ENCODE data around the gene ATP6AP1. TPM values are rescaled to one million over a fixed set of nuclear protein-coding genes. Genes with fewer than 3 reads are reported as not detected.

Gene ATP6AP1
- total RNA-seq, 1 experiment from 2014 or later, result 181 TPM

DNA sequence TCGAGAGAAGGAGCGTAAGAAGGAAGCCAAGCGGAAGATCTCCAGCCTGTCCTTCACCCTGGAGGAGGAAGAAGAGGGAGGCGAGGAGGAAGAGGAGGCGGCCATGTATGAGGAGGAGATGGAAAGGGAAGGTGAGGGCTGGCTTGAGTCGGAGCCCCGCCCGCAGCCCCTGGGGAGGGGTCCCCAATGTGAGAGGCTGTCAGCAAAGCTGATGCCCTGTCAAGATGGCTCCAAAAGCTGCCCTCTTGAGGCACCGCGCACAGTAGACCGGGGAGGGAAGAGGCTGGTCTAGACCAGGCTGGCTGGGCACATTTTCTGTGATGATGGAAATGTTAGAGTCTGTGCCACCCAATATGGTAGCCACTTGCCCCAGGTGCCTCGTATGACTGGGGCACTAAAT, 18.0 kb downstream of the ATP6AP1 start:
- DNase-seq (ENCODE audit: low spot score), result no peak

DNA sequence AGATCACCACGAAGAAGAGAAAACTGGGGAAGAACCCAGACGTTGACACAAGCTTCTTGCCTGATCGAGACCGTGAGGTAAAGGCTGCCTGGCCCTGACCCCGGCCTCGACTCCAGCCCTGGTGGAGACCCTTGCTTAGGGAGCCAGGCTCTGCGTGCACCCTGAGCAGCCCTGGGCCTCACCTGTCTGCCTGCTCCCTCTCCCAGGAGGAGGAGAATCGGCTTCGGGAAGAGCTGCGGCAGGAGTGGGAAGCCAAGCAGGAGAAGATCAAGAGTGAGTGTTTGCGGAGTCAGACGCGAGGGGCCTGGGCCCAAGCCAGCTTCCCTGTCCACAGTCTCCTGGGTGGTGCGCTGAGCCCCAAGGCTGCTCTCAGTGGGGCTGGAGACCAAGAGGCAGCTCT, 20.0 kb downstream of the ATP6AP1 start:
- no peak for DNase-seq (ENCODE audit: low spot score)

DNA sequence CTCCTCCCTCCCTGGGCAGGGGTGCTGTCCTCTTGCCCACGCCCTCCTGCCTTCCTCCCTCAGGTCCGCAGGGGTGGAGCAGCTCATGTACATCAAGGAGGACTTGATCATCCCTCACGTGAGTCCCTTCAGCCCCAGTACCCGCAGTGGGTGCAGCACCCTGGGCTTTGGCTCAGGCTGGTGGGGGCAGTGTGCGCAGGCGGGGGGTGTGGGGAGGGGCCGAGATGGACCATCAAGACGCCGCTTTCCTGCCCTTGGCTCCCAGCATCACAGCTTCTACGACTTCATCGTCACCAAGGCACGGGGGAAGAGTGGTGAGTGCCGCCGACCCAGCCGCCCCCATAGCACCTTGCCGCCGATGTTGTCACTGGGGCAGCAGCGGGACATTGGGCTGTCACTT, 21.1 kb downstream of the ATP6AP1 start:
- no peak for DNase-seq (ENCODE audit: low spot score)

DNA sequence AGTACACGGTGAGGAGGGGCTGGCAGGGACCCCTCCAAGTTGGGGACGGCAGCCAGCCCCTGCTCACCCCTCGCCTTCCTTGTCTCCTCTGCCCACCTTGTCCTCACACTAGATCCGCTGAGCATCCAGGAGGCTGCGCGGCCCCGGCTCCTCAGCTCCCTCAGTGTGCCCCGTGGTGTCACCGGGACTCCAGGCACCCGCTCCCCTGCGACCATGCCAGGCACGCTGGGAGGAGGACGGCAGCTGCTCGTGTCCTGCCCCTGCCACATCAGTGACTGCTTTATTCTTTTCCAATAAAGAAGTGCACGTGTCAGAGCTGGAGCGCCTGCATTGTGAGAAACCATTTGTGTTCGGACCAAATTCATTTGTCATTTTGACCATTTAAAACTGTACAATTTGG, 21.8 kb downstream of the ATP6AP1 start:
- no peak for DNase-seq (ENCODE audit: low spot score)

DNA sequence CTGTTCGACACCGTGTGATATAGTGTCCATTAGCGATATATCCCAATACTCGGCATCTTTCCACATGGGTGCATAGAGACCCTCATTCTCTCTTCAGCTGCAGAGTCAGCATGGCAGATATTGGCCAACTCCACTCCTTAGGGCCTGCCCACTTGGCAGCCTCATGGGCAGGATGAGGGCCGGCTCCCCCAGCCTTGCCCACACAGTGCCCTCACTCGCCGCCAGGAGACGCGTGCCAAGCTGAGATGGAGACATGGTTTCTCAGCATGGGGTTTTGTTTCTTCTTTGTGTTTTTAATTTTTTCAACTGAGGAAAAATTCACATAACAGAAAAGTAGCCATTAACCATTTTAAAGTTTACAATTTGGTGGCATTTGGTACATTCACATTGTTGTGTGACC, 24.3 kb downstream of the ATP6AP1 start:
- no peak for DNase-seq (ENCODE audit: low spot score)

DNA sequence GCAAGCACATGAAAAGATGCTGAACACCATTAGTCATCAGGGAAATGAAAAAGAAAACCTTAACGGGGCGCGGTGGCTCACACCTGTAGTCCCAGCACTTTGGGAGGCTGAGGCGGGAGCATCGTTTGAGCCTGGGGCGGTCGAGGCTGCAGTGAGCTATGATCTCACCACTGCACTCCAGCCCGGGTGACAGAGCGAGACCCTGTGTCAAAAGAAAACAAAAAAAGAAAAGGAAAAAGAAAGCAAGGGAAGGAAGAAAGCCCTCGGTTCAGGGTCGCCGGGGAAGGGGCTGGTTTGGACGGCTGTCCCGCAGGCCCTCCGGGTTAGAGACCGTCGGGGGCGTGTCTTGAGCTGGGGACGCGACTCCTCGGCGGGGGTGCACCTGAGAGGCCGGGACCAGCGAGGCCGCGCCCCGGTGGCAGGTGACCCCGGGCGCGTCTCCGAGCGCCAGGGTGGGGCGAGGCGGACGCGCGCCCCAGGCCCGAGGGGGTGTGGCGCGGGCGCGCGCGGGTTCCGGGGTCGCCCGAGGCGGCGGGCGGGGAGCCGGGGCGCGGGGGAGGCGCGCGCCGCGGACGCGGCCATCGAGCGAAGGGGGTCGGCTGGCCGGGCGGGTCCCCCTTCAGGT, 29.1 kb downstream of the ATP6AP1 start:
- DNase-seq (ENCODE audit: low spot score), result peak; percentile 67

DNA sequence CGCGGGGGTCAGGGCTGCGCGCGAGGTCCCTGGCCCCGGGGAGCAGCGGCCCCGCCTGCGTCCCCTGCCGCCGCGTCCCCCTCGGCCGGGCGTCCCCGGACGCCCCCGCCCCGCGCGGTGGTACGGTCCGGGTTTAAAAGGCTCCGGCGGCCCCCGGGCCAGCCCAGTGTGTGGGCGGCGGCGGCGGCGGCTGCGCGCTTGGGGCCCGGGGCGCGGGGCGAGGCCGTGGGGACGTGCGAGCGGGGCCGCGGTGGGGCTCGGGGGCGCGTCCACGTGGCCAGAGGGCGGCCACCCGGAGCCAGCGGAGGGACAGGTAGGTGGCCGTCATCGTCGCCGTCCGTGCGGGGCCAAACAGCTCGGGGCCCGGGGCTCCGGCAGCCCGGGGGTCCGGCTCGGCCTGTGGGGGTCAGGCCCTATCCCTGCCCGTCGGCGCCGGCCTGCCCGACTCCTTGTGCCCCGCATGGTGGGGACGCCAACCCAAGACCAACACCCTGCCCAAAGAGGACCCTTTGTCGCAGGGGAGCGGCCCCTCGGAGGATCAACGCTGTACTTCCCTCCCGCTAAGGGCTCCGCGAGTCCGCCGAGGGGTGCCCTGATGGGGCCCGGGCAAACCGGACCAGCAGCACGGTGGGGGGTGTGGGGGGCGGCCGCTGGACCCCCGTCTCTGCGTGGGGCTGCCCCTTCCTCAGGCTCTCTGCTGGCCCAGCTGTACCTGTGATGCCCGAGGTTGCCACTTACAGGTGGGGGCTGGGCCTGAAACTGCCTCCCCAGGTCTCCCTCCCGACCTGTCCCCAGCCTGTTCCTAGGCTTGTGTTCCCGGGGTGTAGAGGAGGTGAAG, 29.9 kb downstream of the ATP6AP1 start, which contains the start of gene PLXNA3:
PLXNA3 (plus strand) TSS at position 166 of the 838 bp plus-strand sequence. CDS start 1,903 bp downstream, outside the sequence.
- peak; percentile 36 for DNase-seq (ENCODE audit: low spot score)

DNA sequence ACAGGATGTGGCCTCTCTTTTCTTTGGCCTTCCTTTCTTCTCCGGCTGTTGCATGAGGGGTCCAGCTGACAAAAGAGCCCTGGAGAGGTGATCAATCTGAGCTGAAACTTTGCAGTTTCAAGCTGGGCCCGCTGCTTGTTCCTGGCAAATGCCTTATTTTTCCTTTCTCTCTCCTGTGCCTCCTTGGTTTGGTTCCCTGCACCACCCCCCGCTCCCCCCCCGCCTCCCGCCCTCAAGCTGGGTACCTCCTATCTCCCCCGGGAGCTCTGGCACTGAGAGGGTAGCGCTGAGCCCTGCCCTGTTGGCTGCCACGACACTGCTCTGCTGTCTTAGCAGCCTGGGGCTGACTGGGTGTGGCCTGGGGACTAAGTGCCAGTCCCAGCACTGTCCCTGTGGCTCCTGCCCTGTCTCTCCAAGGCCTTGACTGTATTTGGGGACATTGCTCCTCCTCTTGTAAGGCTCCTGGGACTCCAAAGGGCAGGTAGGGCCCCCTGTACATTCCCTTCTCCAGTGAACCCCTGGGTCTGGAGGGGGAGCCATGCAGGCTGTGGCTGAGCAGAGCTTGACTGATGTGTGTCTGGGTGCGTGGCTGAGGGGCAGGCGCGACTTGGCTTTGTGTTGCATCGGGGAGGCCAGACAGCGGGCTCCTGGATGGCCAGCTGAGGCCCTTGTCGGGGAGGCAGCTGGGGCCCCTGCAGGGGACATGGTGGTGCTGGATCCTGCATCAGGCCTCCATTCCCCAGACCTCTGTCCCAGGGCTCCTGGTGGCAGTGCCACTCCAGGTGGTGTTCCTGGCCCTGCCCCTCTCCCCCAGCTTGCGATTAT, 30.7 kb downstream of the ATP6AP1 start:
- DNase-seq (ENCODE audit: low spot score), result peak; percentile 45

DNA sequence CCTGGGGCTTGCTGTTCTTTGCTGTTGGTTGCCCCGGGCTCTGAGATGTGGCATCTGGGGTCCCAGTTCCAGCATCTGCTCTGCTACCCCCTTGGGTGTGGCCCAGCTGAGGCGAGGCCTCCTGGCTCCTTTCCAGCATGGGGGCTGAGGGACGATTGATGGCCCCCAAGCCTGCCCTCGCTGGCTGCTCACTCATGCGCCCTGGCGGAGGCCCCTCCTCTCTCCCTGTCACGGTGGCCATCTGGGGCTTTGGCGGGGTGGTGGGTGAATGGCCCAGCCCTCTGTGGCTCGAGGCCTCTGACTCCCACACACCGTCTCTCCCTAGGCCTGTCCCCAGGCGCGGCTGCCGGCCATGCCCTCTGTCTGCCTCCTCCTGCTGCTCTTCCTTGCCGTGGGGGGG, 31.4 kb downstream of the ATP6AP1 start:
- DNase-seq (ENCODE audit: low spot score), result no peak

DNA sequence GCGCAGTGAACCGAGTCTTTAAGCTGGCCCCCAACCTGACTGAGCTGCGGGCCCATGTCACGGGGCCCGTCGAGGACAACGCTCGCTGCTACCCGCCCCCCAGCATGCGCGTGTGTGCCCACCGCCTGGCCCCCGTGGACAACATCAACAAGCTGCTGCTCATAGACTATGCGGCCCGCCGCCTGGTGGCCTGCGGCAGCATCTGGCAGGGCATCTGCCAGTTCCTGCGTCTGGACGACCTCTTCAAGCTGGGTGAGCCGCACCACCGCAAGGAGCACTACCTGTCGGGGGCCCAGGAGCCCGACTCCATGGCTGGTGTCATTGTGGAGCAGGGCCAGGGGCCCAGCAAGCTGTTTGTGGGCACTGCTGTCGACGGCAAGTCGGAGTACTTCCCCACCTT, 31.8 kb downstream of the ATP6AP1 start:
- DNase-seq (ENCODE audit: low spot score), result no peak

DNA sequence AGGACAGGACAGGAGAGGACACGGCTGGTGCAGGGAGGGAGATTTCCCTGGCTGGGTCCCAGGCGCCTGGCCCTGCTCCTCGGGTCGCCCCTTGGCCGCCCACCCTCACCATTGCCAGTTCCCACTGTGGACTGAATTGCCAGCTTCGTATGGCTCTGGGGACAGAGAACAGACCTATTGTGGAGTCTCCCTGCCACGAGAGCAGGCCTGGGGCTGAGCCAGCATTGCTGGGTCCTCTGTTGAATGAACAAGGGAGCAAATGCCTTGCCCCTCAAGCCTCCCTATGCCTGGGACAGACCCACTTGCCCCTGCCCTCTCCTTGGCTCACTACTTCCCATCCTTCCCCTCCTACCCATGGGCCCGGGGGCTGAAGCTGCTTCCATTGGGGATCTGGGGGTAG, 33.9 kb downstream of the ATP6AP1 start:
- no peak for DNase-seq (ENCODE audit: low spot score)

DNA sequence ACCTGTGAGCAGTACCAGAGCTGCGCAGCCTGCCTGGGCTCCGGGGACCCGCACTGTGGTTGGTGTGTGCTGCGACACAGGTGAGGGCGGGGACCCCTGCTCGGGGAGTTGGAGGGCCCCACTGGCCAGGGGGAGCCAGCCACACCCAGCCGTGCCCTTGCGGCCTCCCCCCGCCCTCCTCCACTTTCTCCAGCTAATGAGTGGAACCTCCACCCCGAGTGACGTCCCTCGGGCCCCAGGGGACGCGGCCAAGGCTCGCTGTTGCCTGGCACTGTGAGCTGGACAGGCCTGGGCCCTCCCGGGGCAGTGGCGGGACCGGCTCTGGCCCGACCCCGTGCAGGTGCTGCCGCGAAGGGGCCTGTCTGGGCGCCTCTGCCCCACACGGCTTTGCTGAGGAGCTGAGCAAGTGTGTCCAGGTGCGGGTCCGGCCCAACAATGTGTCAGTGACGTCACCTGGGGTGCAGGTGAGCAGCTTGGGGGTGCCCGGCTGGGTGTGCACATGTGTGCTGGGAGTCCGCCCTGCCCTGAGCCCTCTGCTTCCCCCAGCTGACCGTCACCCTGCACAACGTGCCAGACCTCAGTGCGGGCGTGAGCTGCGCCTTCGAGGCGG, 35.2 kb downstream of the ATP6AP1 start:
- no peak for DNase-seq (ENCODE audit: low spot score)

DNA sequence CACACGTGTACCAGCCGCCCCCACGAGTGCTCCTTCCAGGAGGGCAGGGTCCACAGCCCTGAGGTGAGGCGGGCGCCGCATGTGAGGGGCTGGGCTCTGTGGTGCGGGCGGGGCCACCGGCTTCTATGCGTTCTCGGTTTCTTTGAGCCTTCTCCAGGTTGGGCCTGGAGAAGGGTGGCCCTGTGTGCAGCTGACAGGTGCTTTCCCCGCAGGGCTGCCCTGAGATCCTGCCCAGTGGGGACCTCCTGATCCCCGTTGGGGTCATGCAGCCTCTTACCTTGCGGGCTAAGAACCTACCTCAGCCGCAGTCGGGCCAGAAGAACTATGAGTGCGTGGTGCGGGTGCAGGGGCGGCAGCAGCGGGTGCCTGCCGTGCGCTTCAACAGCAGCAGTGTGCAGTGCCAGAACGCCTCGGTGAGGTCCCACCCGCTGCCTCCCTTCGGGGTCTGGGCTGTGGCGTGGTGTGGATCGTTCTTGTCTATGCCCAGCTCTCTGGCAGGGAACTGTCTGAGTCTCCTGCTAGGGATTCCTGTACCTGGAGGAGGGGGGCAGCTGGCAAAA, 36.4 kb downstream of the ATP6AP1 start:
- DNase-seq (ENCODE audit: low spot score), result no peak

DNA sequence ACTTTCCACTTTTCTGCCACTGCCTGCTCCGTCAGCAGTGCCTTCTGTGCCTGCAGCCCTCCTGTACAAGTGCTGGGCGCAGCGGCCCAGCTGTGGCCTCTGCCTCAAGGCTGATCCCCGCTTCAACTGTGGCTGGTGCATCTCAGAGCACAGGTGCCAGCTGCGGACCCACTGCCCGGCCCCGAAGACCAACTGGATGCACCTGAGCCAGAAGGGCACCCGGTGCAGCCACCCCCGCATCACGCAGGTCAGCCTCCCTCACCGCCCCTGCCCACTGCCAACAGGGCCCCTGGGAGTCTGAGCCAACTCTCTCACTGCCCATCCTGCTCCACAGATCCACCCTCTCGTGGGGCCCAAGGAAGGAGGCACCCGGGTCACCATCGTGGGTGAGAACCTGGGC, 37.1 kb downstream of the ATP6AP1 start:
- no peak for DNase-seq (ENCODE audit: low spot score)

DNA sequence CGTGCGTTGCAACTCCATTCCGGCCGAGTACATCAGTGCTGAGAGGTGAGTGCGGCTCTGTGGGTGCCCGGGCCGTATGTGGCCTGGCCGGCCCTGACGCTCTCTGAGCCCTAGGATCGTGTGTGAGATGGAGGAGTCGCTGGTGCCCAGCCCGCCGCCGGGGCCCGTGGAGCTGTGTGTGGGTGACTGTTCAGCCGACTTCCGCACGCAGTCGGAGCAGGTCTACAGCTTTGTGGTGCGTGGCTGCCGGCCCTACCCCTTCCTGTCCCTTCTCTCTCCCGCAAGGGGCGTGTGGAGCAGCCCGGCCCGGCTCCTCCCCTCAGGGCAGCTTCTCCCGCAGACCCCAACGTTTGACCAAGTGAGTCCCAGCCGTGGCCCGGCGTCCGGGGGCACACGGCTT, 37.6 kb downstream of the ATP6AP1 start:
- DNase-seq (ENCODE audit: low spot score), result no peak

DNA sequence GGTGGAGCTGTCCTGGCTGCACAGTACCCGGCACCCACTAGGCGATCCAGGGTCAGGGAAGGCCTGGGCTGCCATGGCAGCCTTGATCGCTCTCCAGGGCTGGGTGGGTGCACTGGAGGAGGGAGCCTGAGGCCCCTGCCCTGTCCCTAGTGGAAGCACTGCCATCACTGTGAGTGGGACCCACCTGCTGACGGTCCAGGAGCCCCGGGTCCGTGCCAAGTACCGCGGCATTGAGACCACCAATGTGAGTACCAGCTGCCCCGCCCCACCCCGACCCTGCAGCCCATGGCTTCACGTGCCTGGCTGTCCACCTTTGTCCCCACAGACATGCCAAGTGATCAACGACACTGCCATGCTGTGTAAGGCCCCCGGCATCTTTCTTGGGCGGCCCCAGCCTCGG, 38.4 kb downstream of the ATP6AP1 start:
- no peak for DNase-seq (ENCODE audit: low spot score)

DNA sequence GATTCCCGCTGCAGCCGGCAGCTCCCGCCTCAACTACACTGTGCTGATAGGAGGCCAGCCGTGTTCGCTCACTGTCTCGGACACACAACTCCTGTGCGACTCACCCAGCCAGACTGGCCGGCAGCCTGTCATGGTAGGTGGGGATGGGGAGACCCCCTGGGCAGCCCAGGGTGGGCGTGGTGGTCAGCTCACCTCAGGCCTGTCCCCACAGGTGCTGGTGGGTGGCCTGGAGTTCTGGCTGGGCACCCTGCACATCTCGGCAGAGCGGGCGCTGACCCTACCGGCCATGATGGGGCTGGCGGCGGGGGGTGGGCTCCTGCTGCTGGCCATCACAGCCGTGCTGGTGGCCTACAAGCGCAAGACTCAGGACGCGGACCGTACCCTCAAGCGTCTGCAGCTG, 39.1 kb downstream of the ATP6AP1 start:
- DNase-seq (ENCODE audit: low spot score), result no peak

DNA sequence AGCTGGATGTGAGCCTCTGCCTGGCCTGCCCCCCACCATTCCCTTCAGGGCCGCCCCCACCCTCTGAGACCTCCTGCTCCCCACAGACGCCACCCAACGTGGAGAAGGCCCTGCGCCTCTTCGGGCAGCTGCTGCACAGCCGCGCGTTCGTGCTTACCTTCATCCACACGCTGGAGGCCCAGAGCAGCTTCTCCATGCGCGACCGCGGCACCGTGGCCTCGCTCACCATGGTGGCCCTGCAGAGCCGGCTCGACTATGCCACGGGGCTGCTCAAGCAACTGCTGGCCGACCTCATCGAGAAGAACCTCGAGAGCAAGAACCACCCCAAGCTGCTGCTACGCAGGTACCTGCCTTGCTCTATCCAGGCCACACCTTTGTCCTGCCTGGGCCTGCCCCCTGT, 39.7 kb downstream of the ATP6AP1 start:
- DNase-seq (ENCODE audit: low spot score), result no peak

DNA sequence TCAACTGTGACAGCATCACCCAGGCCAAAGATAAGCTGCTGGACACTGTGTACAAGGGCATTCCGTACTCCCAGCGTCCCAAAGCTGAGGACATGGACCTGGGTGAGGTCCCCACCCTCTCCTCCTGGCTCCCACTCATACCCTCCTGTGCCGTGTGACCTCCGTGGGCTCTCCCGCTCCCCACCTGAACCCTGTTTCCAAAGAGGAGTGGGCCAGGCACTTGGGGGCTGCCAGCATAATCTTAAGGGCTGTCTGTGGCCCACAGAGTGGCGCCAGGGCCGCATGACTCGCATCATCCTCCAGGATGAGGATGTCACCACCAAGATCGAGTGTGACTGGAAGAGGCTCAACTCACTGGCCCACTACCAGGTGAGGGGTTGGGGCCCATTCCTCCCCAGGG, 40.6 kb downstream of the ATP6AP1 start:
- no peak for DNase-seq (ENCODE audit: low spot score)

DNA sequence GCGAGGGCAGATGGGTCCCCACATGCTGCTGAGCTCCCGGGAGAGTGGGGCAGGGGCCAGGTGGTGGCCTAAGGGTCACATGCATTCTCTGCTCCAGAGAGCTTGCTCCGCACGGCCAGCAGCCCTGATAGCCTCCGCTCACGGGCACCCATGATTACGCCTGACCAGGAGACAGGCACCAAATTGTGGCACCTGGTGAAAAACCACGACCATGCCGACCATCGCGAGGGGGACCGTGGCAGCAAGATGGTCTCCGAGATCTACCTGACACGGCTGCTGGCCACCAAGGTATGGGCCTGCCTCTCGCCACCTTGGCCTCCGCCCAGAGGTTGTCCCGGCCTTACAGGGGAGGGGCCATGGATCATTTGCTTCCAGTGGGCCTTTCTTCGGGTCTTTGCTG, 41.4 kb downstream of the ATP6AP1 start:
- no peak for DNase-seq (ENCODE audit: low spot score)

DNA sequence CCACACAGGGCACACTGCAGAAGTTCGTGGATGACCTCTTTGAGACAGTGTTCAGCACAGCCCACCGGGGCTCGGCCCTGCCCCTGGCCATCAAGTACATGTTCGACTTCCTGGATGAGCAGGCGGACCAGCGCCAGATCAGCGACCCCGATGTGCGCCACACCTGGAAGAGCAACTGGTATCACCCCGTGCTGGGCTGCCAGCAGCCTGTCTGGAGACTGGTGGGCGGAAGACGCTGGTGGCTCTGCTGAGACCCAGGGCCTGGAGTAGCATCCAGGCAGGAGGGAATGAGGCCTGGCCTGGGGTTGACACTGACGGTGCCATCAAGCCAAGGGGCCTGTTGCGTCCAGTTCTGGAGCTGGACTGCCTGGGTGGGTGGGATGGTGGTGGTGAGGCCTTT, 42.0 kb downstream of the ATP6AP1 start:
- DNase-seq (ENCODE audit: low spot score), result no peak
